ENCODE results near the gene MUCL3. TPM values are rescaled to one million over a fixed set of nuclear protein-coding genes. Genes with fewer than 3 reads are reported as not detected.

Gene MUCL3
- total and polyA plus RNA-seq, 2 of the 8 experiments (the other 6 are each of a cell fraction or from before 2014, with no cell fraction given), result 0.15 to 0.37 TPM

GRCh38 chr6:30985490-30985889, 44.7 kb downstream of the MUCL3 start (continued):
- TF ChIP-seq CHD1 (IDR thresholded peaks at IDR 0.05; ENCODE audit: low read depth, low read length) (no peak), FOSL1 (IDR thresholded peaks at IDR 0.05; ENCODE audit: insufficient read depth, low read depth, low read length) (no peak)

Data from H1 (cell line).